Measurements from ENCODE around the gene ARHGAP9.
"Not testable (repeated sequence)": the region's sequence is repeated elsewhere in the genome, so short reads cannot be mapped to it uniquely, and the experiment has no call there.

ARHGAP9 gene

DNA sequence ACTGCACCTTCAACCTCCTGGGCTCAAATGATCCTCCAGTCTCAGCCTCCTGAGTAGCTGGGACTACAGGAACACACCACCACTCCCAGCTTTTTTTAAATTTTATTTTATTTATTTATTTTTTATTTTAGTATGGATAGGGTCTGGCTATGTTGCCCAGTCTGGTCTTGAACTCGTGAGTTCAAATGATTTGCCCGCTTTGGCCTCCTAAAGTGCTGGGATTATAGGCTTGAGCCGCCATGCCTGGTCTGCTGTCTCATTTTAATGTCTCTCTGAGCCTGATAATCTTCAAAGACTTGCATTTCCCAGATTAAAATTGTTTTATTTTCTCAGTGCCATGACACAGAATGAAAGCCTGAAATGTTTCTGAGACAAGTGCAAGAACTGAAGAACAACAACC is 46.3 kb downstream of the ARHGAP9 start:
- no peak for DNase-seq

GRCh38 chr12:57431654-57432188 is 47.9 kb downstream of the ARHGAP9 start:
- DNase-seq: no peak

- DNase-seq: peak; percentile 93
Observed at GRCh38 chr12:57430931-57431566, 48.6 kb downstream of the ARHGAP9 start, which contains the start of gene R3HDM2. TSS of gene R3HDM2 (minus strand) at chr12:57431043. CDS start at chr12:57310428, 120,615 bp downstream.

GRCh38 chr12:57430112-57430930 is 49.3 kb downstream of the ARHGAP9 start:
- DNase-seq: no peak

GRCh38 chr12:57429473-57430111 is 50.1 kb downstream of the ARHGAP9 start:
- peak; percentile 15 for DNase-seq

GRCh38 chr12:57428965-57429364 is 50.7 kb downstream of the ARHGAP9 start:
- no peak for DNase-seq

GRCh38 chr12:57426948-57427347 is 52.7 kb downstream of the ARHGAP9 start:
- not testable (repeated sequence) for DNase-seq
